ENCODE results near the gene STRN4. TPM values are rescaled to one million over a fixed set of nuclear protein-coding genes. Genes with fewer than 3 reads are reported as not detected.

The STRN4 gene
- total RNA-seq, 4 donors from 2014 or later = 81.6 to 306 (median 174) TPM

DNA sequence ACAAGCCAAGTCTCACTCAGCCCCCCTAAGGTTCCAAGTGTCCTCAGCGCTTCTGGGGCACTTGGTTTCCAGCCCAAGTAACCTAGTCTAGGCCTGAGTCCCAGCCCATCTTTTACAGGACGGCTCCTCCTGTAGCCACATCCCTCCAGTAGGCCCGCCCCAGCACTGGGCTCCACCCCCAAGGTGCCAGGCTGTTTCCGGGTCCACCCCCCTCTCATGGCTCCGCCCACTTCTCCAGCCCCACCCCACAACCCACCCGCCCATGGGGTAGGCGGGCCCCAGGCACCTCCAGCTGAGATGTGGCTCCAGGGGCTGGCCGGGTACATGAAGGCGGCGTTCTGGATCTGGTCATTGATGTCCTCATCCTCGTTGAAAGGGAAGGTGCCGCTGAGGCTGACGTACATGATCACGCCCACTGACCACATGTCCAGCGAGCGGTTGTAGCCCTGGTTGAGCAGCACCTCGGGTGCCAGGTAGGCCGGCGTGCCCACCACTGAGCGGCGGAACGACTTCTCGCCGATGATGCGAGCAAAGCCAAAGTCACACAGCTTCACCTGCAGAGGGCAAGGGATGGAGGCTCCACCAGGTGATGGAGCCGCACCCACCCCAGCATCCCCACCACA lies 68.0 kb downstream of the STRN4 start:
- Histone ChIP-seq H3K27ac (no peak overlapping the region), H3K4me1 (peaks cover 0 to 5% (median 0%) of the 10 kb centered on the region in 4 donors), H3K4me3 (no peak overlapping the region), H3K36me3 (peaks cover 0 to 40% (median 19%) of the 10 kb centered on the region in 4 donors), H3K27me3 (no peaks in the 10 kb centered on the region), H3K9me3 (no peaks in the 10 kb centered on the region)
- no peak for DNase-seq
- in situ Hi-C loops (cut with MboI; ENCODE audit: low pct_ligation_motif_present in 1 of 4, low pct_unique_long_range_greater_than_20kb in 1 of 4, low sequenced_read_pairs in 3 of 4) = no loop called here
- TF ChIP-seq POLR2A (IDR thresholded peaks at IDR 0.05) (no peak), POLR2AphosphoS5 (IDR thresholded peaks at IDR 0.05) (no peak), EP300 (IDR thresholded peaks at IDR 0.05; ENCODE audit: low read depth) (no peak)
- TF ChIP-seq, protein P1, sequence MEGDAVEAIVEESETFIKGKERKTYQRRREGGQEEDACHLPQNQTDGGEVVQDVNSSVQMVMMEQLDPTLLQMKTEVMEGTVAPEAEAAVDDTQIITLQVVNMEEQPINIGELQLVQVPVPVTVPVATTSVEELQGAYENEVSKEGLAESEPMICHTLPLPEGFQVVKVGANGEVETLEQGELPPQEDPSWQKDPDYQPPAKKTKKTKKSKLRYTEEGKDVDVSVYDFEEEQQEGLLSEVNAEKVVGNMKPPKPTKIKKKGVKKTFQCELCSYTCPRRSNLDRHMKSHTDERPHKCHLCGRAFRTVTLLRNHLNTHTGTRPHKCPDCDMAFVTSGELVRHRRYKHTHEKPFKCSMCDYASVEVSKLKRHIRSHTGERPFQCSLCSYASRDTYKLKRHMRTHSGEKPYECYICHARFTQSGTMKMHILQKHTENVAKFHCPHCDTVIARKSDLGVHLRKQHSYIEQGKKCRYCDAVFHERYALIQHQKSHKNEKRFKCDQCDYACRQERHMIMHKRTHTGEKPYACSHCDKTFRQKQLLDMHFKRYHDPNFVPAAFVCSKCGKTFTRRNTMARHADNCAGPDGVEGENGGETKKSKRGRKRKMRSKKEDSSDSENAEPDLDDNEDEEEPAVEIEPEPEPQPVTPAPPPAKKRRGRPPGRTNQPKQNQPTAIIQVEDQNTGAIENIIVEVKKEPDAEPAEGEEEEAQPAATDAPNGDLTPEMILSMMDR (IDR thresholded peaks at IDR 0.05) = no peak
- intact Hi-C loops (cut with DNase I; ENCODE audit: low total_unique reads) = no loop called here
- WGBS, 2 donors (ENCODE audit: low coverage in 1 of 2) = 85% methylated on average over 25 of the region's 26 CpGs; no CpG with 5 or more reads in 1 of the 2 donors

DNA sequence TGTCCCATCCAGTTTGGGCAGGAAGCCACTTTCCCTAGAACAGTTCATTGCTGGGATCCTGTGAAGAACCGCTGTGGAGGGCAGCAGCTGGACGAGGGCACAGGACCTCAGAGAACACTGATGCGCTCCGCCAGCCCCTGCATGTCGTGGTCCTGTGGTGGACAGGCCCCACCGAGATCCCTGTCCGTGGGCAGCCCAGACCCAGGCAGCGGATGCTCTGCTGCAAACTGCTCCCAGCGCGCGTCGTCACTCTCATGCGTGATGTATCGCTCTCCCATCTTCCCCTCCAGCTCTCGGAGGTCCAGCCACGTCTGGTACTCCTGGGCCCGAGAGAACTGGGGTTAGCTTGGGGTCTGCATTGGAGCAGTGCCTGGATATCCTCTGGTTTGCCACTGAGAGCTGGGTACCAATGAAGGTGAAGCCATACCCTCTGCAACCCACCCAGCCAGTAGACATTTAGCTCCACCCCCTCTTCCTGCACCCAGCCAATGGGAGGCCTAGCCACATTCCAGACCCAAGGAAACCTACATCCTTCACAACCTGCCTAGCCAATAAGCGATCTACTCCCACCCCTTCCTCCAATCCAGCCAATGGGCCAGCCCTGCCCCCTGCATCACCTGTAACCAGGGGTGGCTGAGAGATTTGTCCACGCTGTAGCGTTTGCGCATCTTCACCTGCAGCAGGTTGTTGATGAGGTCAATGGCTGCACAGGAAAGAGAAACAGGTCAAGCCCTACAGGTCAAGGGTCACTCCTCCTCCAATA lies 71.7 kb downstream of the STRN4 start:
- DNase-seq = no peak
- Histone ChIP-seq H3K27me3 (no peaks in the 10 kb centered on the region), H3K9me3 (no peaks in the 10 kb centered on the region), H3K4me1 (no peaks in the 10 kb centered on the region), H3K27ac (no peak overlapping the region), H3K4me3 (no peak overlapping the region), H3K36me3 (peaks cover 0 to 23% (median 8%) of the 10 kb centered on the region in 4 donors)
- intact Hi-C loops (cut with DNase I; ENCODE audit: low total_unique reads) (no loop called here), in situ Hi-C loops (cut with MboI; ENCODE audit: low pct_ligation_motif_present in 1 of 4, low pct_unique_long_range_greater_than_20kb in 1 of 4, low sequenced_read_pairs in 3 of 4) (no loop called here)
- WGBS, 2 donors (ENCODE audit: low coverage in 1 of 2) = 92 to 100% methylated on average over 3 to 20 of the region's 21 CpGs
- TF ChIP-seq, protein P1 (IDR thresholded peaks at IDR 0.05) = no peak
- no peak for TF ChIP-seq POLR2AphosphoS5 (IDR thresholded peaks at IDR 0.05)
- no peak for TF ChIP-seq POLR2A (IDR thresholded peaks at IDR 0.05)
- TF ChIP-seq EP300 (IDR thresholded peaks at IDR 0.05; ENCODE audit: low read depth) = no peak

DNA sequence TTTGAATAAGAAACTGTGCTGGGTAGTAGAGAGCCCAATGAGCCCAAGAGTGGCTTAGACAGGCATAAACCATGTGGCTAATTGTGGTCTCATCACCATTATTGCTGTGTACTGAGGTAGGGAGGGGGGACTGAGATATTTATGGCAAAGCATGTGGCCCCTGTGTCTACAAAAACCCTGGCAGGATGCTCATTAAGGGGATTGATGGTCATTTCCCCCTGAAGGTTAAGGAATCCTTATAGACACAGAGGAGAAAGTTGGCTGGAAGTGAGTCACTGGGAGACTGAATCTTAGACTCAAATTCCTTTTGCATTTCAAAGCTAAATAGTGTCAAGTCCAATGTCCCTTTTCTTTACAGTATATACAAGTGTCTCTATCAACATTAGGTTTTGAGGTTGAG lies 75.4 kb downstream of the STRN4 start:
- peaks cover 0 to 8% (median 3%) of the 10 kb centered on the region in 4 donors for H3K36me3 ChIP-seq
- H3K9me3 ChIP-seq = no peaks in the 10 kb centered on the region
- no peak for DNase-seq
- TF ChIP-seq EP300 (IDR thresholded peaks at IDR 0.05; ENCODE audit: low read depth) = no peak
- no peak for TF ChIP-seq POLR2A (IDR thresholded peaks at IDR 0.05)
- TF ChIP-seq POLR2AphosphoS5 (IDR thresholded peaks at IDR 0.05) = no peak
- TF ChIP-seq, protein P1 (IDR thresholded peaks at IDR 0.05) = no peak
- H3K4me1 ChIP-seq = no peaks in the 10 kb centered on the region
- in situ Hi-C loops (cut with MboI; ENCODE audit: low pct_ligation_motif_present in 1 of 4, low pct_unique_long_range_greater_than_20kb in 1 of 4, low sequenced_read_pairs in 3 of 4) = no loop called here
- no peak overlapping the region for H3K27ac ChIP-seq
- intact Hi-C loops (cut with DNase I; ENCODE audit: low total_unique reads) = no loop called here
- no peak overlapping the region for H3K4me3 ChIP-seq
- no peaks in the 10 kb centered on the region for H3K27me3 ChIP-seq

Small RNA genes within 50 kb of the gene (small RNA-seq; reads per million reads assigned to genes)
- gene MIR320E (0 to 0.84 (median 0.35) reads per million in 4 donors), gene RF00019 (0 reads per million in 4 donors), gene RN7SL364P (0 to 0.36 (median 0) reads per million in 4 donors)

Other genes with a start within 250 kb of the STRN4 start
- gene CALM3, start 145.1 kb downstream of the STRN4 start, total RNA-seq = 100 to 1,000 TPM; 160 to 923 (median 194) TPM
- gene PTGIR, start 121.4 kb downstream of the STRN4 start, total RNA-seq = 1 to 10 TPM in 2 of 4 donors, under 1 TPM in 1, not detected in 1; 0.55 to 2.4 (median 2.2) TPM
- not detected for gene GNG8, start 110.2 kb downstream of the STRN4 start, total RNA-seq
- 10 to 100 TPM in 1 of 4 donors, 1 to 10 TPM in 3; 5.3 to 27.1 (median 7.5) TPM for gene DACT3, start 85.3 kb downstream of the STRN4 start, total RNA-seq
- 100 to 1,000 TPM in 1 of 4 donors, 10 to 100 TPM in 3; 40.1 to 201 (median 53.5) TPM for gene PRKD2, start 29.3 kb downstream of the STRN4 start, total RNA-seq
- gene FKRP, start 393 bp downstream of the STRN4 start, total RNA-seq = 10 to 100 TPM in 3 of 4 donors, 1 to 10 TPM in 1; 9.7 to 16.1 (median 11.8) TPM
- 100 to 1,000 TPM in 1 of 4 donors, 10 to 100 TPM in 3; 19.8 to 104 (median 91.4) TPM for gene SLC1A5, start 42.1 kb upstream of the STRN4 start, total RNA-seq
- 10 to 100 TPM; 50.1 to 96.9 (median 61.2) TPM for gene AP2S1, start 104.4 kb upstream of the STRN4 start, total RNA-seq
- 100 to 1,000 TPM in 2 of 4 donors, 10 to 100 TPM in 2; 77.1 to 159 (median 98.4) TPM for gene ARHGAP35, start 114.5 kb upstream of the STRN4 start, total RNA-seq